ENCODE results near the gene OR6J1.
"Not testable (repeated sequence)": the region's sequence is repeated elsewhere in the genome, so short reads cannot be mapped to it uniquely, and the experiment has no call there.

The OR6J1 gene

DNA sequence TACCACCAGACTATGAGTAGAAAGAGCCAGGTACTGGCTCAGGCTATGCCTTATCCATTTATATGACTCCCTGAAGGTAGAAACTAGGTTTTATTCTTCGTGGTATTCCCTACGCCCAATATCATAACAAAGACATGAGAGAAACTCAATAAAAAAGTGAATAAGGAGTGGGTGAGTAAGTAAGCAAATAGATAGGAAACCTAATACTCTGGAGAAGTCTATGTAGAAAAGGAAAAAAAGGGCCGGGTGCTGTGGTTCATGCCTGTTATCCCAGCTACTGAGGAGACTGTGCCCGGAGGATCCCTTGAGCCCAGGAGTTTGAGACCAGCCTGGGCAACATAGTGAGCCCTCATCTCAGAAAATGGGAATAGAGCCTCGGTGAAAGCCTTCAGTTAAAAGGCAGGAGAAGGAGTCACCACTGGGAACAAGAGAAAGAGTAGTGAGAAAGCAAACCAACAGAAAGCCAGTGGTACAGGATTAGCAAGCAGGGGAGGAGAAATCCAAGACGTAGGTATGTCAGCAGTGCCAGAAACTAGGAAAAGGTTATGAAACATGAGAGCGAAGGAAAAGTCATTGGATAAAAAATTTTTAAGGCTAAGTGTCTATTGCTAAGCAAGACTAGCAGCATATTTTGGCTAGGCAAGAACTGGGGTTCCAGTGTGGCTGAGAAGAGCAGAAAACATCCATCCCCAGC is 6.0 kb upstream of the OR6J1 start:
- DNase-seq, result no peak

DNA sequence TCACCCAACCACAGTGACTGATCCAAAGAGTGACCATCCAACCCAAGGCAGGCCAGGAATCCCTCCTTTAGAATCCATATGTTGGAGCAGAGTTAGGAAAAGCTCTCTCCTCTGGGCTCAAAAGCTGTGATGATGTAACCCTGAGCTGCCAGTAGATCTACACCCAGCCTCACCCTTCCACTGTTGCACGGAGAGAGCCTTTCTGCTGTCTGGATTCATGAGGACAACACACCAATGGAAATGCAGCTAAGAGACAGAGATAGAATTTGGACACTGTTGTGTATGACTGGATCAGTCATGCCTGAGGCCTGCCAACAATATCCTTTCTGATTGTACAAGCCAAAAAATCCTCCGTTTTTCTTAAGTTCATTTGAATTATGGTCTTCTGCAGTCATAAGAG is 4.4 kb upstream of the OR6J1 start:
- DNase-seq, result no peak

DNA sequence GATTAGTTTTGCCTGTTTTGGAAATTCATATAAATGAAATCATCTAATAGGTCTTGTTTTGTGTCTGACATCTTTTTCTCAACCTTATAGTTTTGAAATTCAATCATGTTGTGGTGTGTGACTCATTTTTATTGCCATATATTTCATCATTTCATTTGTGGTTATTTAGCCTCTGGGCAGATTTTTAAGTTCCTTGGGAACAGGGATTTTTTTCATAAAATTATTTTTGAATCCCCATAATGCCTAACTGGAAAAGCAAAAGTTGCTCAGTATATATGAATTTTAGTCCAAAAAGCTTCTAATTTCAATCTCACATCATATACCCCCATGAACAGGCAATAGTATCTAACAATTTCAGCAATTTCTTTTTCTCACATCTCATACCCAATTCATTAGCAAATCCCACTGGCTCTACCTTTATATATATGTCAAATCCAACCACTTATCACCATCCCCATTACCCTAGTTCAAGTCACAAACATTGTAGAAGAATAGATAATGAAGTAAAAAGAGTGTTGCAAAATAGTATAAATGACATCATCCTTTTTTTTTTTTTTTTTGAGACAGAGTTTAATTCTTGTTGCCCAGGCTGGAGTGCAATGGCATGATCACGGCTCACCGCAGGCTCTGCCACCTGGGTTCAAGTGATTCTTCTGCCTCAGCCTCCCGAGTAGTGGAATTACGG is 2.6 kb upstream of the OR6J1 start:
- no peak for DNase-seq

DNA sequence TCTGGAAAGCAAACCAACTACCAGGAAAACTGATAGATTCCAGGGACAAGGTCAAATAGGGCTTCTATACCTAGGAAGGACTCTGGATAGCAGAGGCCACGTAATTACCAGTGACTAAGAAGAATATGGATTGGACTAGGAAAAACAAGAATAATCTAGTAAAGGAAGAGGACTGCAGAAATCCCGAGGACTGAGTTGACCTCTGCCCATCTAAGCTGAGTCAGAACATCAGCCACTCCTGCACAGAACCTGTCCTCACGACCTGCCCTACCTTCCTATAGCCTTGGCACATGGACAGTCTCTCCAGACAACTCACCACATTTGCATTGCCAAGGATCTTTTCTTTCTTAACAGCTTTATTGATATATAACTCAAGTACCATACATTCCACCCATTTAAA is 2.3 kb downstream of the OR6J1 start:
- no peak for DNase-seq

DNA sequence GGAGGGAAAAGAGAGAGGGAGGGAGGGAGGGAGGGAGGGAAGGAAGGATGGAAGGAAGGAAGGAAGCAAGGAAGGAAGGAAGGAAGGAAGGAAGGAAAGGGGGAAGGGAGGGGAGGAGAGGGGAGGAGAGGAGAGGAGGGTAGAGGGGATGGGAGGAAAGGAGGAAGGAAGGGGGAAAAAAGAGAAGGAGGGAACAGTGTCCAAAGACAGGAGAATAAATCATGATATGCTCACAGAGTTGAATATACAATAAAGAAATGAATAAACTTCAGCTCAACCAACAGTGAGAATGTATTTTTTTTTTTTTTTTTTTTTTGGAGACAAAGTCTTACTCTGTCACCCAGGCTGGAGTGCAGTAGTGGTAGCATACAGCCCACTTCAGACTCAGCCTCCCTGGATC is 4.0 kb downstream of the OR6J1 start:
- no peak for DNase-seq

DNA sequence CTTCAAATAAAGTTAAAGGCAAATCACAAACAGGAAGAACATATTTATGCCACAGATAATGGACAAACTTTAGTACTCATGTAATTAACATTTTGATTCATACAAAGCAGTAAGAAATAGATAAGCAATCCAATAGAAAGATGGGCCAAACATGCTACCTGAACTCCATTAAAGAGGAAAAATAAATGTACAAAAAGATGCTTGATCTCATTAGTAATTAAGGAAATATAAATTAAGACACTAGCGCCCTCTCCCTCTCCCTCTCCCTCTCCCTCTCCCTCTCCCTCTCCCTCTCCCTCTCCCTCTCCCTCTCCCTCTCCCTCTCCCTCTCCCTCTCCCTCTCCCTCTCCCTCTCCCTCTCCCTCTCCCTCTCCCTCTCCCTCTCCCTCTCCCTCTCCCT is 8.2 kb downstream of the OR6J1 start:
- DNase-seq, result not testable (repeated sequence)

DNA sequence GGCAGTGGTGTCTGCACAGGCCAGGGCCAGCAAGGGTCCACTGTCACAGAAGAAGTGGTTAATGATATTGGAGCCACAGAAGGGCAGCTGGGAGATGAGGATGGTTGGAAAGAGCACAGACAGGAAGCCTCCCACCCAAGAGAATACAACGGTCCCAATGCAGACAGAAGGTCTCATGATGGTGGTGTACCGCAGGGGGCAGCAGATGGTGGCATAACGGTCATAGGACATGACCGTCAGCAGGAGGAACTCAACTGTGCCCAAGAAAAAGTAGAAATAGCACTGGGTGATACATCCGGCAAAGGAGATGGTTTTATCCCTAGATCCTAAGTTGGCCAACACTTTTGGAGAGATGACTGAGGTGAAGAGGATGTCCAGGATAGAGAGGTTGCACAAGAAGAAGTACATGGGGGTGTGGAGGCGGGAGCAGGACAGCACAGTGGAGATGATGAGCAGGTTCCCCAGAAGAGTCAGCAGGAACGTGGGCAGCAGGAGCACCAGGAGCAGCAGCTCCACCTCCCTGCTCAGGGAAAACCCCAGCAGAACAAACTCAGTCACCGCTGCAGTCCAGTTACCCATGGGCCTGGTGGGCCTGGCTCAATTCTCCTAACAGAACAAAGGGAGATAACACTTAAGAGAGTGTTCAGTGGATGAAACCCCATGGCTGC is 9.8 kb downstream of the OR6J1 start:
- no peak for DNase-seq

DNA sequence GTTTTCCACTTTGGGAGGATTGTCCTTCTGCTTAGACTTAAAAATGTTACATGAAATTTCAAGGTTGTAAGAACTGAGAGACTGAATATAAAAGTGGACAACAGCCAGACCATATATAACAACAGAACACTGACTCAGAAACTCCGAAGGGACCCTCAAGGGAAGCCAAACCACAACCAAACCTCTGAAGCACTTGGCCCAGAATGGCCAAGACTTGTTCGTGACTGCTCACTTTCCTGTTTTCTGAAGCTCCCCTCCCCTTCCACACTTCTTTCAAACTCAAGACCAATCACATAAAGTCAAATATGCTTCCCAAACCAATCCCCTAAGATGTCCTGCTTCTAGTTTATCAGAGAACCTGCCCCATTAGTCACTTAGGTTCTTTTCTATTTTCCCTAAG is 13.7 kb downstream of the OR6J1 start:
- no peak for DNase-seq

DNA sequence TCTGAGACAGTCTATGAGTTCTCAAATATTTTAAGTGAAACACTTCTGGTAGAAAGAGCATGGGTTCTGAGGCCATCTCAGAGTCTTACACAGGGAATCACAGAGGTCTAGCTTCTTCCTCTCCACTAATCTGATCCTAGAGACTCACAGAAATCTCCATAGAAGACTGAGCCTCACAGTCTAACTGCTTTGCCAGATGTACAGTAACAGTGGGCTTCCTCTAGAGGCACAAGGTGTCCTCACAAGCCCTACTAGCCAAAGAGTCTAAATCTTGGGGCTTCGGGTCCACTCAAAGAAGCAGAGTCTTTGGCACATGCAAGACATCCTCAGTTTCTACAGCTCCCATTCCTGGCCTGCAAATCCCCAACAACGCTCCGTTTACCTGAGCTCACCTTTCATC is 14.1 kb downstream of the OR6J1 start:
- no peak for DNase-seq

DNA sequence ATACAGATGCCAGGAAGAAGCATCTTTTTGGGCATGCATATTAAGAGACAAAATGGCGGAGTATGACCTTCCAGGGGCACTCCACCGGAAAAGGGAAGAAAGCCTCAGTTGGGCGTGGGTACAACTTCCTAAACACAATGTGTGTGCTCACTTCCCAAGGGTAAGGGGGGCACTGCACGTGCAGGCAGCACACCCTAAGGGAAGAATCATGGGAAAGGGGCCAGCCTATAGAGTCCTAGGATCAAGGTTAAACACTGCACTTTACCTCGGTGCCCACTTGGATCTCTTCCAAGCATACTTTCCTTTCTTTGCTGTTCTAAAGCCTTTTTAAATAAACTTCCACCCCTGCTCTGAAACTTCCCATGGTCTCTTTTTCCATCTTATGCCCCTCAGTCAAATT is 14.8 kb downstream of the OR6J1 start:
- DNase-seq, result no peak

DNA sequence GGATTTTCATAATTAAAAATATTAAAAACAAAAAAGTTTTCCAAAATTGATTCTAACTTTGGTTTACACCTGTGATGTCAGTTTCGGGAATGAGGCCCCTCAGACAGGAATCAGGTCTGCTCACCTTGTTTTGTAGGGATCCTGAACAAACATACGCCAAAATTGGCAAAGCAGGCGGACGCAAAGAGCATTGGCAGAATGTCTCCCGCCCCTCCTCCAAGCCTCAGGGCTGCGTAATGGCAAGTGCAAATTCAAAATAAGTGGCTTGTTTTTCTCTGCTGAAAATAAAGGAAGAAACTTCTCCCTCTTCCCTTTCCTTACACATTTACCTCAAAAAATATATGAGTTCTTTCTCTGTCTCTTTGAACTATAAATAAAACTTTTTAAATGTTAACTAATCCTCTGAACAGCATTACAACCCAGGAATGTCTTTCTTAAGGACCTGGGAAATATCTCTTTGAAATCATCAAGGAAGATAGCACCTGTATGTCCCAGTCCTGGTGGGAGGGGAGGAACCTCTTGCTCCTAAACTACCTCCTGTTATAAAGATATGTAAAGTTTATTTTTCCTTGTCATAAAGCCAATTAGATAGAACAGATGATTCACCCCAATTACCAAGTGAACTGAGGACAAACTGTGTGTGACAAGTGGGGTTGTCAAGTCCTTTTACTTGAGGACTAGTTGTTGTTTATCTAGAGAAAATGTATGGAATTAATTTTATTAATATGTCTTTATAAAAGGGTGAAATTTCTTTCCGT is 16.5 kb downstream of the OR6J1 start:
- no peak for DNase-seq

DNA sequence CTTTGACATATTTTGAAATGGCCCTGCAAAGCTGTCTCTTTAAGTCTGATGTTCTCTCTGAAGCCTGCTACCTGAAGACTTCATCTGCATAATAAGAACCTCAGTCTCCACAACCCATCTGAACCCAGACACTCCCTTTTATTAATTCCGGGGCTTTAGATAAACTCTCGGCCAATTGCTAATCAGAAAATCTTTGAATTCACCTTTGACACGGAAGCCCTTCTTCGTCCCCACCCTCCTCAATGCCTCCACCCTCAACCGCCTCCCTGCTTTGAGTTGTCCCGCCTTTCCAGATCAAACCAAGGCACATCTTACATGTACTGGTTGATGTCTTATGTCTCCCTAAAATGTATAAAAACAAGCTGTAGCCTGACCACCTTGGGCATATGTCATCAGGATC is 17.6 kb downstream of the OR6J1 start:
- no peak for DNase-seq

DNA sequence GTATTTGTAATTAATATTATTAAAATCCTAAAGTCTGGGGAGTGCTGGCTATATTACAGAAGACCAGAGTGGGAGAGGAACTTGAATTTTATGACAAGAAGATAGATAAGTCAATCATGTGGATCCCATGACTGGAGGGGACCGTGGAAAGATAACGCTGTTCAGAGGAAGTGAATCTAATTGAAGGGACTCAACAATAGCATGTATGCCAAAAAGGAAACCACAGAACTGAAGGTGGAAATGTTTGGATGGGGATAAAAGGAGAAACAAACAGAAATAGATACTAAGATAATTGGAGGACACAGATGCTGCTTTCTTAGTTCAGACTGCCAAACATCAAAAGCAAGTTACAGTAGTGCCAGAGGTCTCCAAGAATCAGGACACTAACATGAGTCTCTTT is 21.1 kb downstream of the OR6J1 start:
- no peak for DNase-seq

DNA sequence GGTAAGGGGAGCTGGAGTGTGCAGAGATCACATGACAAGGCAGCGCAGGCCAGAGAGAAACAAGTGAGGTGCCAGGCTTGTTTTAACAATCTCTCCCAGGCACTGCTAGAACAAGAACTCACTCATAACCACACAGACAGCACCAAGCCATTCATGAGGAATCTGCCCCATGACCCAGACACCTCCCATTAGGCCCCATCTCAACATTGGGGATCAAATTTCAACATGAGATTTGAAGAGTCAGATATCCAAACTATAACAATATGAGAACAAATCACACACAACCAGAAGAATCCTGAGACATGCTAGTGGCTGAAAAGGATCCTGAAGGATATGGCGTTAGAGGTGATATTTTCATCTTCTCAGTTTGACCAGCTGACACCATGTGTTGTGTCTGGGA is 21.9 kb downstream of the OR6J1 start:
- DNase-seq, result no peak

DNA sequence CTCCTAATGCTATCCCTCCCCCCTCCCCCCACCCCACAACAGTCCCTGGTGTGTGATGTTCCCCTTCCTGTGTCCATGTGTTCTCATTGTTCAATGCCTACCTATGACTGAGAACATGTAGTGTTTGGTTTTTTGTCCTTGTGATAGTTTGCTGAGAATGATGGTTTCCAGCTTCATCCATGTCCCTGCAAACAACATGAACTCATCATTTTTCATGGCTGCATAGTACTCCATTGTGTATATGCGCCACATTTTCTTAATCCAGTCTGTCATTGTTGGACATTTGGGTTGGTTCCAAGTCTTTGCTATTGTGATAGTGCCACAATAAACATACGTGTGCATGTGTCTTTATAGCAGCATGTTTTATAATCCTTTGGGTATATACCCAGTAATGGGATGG is 28.4 kb downstream of the OR6J1 start:
- not testable (repeated sequence) for DNase-seq

DNA sequence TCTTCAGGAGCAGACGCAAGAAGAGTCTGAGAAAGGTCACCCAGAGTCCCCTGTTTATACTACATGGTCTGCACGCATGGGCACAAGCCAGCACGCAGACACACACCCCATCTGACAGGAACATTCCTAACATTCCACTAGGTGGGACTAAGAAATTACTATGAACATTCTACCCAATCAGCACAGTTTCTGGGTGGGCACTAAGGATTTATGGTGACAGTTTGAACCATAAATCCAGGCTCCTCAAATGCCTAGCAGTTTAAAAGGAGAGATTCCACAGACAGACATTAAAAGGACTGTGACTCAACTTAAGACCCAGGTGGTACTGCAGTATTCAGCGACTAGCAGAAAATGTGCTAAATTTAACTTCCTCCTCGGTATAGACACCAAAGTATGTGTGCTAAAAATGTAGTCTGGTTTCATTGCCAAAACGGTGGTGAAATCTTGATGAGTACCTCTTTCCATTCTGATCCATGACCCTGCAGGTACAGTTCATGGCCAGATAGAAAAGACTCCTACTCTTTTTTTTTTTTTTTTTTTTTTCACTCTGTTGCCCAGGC is 29.8 kb downstream of the OR6J1 start:
- DNase-seq, result no peak

DNA sequence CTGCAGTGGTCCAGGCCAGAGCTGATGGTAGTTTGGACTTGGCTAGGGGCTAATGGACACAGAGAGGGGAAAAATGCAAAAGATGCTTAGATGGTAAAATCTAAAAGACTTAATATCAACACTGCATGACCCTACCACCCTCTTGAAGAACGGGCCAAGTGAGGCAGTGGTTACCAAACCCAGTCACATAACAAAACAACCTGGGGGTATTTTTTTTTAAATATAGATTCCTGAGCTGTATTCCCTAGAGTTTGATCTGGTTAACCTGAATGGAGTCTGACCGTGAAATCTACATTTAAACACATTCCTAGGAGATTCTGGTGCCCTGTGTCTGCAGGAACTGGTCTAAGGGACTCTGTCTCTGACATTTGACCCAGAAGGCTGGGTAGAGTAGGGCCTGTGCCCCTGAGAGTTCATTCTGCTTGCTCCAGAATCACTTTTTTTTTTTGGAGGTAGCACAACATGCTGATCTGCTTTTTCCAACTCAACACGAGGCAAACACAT is 30.4 kb downstream of the OR6J1 start:
- DNase-seq, result no peak

DNA sequence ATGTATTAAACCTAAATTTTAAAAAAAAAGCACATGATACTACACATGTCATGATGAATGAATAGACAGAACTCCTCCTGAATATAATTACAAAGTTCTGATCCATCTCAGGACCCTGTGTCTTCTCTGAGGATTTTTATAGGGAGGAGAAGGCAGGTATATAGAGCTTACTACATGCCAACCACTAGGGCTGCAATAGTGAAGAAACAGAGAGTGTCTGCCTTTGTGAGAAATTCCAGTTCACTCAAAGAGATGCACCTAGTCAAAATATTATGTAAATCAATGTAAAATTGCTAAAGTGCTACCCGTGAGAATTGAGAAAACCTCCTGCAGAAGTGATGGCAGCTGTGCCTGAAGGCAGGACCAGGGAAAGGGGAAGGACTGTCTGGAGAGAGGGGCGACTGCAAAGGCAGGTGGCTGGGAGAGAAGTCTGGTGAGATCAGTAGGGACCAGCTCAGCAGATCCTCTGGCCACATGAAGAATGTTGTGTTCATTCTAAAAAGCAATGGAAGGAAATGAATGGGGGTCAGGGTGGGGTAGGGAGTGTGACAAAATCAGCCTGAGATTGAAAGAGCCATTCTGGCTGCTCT is 31.0 kb downstream of the OR6J1 start:
- no peak for DNase-seq

DNA sequence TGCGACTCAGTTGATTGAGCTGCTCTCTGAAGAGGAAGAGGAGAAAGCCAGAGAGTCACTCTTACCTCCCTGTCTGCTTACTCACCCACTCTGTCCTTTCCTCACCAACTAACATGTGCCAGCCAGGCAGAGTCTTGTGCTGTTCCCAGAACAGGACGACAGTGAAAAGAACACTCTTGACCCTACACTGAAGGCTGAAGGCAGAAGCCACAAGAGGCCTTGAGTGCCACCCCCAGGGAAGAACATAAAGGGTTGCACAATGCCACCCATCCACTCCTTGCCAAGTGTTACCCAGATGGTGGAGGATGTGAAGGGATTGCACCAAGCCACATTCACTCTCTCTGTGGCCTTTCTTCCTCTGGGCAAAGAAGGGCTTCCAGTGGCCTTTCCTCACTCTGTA is 33.2 kb downstream of the OR6J1 start:
- DNase-seq, result no peak

DNA sequence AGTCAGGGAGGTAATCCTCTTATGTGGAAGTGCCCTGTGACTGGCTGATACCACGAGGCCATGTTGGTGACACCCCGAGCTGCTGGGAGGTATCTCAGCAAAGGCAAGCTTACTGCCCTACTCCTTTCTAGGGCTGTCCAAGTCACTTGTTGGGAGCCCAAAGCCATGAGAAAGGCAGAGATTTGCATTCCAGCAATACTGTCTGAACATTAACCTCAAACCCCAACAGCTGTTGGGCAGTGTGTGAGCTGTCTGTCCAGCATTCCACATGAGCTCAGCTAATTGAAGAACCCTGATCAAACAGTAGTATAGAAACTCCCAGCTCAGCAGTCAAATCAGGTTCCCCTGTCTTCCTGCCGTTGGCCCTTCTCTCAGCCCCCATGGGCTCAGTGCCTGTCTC is 36.9 kb downstream of the OR6J1 start:
- no peak for DNase-seq

DNA sequence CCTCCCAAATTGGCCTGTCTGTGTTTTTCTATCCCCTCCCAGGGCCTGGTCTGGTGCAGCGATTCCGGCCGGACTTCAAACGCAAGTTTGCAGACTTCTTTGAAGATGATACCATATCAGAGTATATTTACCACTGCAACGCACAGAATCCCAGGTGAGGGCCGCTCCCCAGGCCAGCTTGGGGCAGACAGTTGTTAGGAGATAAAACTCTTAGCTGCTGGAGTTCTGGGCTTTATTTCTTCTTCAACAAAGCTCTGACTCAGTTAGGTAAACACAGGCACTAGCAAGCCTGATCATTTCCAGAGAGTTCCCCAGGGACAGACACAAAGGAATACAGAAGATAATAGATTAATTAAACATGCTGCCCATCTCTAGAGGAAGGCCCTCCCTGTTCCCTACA is 37.8 kb downstream of the OR6J1 start:
- peak in 1 of 3 experiments; percentile 28 for DNase-seq

DNA sequence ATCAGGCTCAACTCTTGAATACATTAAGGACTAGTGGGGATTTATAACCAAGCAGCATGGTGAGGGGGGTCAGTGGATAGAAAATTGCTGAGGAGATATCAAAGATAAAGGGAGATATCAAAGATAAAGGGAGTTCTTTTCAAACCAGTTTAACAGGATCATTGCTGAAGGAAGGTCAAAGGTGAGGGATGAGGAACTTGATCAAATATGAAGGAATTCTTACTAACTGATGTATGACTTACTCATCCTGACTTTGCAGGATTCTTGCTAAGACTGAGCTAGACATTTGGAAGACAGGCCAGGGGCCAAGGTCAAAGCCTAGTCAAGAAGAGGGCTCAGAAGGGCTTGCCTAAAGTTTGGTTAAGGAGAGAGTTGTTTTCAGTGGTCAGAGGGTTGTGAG is 41.3 kb downstream of the OR6J1 start:
- DNase-seq, result no peak

DNA sequence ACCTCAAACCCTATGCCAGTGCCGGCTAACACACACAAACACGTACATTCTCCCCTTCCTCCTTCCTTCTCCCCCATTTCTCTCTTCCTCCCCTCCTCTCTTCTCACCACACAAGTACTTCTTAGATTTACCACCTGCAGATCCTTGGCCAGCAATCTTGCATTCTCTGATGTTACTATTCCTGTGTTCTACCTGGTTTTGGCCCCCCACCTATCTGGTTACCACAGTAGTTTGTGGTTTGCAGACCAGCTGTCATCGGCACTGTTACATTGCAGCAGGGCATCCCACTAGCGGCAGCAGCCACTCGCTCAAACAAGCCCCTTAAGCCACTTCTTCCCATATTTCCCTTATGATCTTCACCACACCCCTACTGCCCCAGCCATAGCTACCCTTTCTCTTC is 42.2 kb downstream of the OR6J1 start:
- no peak for DNase-seq

Measured in NCI-H1417 (cell line).